AG08396 (cell line): ENCODE results near the gene MC4R.

Experiments
- DNase-seq: peaks from one replicate; pipeline ENCODE4 v3.0.0; 2012; ENCODE audit warnings: low spot score, mixed read lengths

Gene MC4R

DNA sequence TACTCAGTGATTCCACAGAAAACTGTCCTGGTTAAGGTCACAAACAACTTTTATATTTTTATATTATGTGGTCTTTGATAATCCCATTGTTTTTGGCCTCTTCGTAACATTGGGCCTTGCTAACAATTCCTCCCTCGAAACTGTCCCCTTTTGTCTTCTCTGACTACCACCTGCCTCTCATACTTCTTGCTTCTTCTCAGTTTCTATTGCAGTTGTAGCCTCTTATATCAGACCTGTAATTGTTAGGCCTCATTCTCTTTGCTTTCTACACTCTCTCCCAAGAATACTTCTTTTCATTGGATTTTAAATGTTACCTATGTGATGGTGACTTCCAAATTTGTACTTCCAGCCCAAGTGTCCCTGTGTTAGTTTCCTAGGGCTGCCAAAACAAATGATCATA is 44.7 kb downstream of the MC4R start:
- DNase-seq = no peak

DNA sequence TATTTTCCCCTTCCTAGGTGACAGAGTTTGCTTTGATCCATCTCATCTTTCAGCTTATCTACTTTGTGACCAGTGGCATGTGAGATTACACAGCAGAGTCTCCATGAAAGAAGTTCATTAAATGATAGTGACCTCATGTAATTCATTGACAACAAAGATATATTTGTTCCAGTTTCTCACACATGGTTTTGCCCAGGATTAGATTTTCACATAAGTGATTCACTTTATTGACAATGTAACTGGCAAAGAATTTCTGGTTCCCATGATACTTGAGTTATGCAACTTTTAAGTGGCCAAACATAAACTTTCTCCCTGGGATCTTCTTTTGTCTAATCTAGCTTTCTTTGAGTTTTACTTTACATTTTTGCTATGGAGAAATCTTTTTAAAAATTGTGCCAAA is 50.0 kb downstream of the MC4R start:
- no peak for DNase-seq
